ENCODE data around the gene CCL19.

The CCL19 gene

DNA sequence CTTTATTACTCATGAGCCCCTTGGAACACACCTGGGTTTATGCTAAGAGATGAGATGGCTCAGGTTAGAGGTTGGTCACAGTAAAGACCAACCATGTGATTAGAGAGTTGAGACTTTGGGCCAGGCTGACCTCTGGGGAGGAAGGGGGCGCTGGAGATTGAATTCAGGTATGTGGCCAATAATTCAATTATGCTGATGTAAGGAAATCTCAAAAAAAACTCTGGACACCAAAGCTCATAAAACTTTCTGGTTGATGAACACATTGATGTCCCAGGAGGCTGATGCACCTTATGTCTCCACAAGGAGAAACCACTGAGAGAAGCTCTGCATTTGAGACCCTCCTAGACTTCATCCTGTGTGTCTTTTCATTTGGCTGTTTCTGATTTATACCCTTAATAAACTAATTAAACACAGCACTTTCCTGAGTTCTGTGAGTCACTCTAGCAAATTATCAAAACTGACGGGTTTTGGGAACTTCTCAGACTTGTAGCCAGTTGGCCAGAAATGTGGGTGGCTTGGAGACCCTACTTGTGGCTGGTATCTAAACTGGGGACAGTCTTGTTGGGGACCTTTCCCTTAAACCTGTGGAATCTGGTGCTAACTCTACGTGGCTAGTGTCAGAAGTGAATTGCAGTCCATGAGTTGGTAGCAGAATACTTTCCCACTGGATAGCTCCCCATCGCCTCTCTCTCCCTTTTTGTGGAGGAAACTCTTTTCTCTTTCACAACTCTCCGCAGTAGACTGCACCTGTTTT lies 21.1 kb downstream of the CCL19 start:
- DNase-seq, result no peak
- intact Hi-C loops (cut with DNase I), result no loop called here

DNA sequence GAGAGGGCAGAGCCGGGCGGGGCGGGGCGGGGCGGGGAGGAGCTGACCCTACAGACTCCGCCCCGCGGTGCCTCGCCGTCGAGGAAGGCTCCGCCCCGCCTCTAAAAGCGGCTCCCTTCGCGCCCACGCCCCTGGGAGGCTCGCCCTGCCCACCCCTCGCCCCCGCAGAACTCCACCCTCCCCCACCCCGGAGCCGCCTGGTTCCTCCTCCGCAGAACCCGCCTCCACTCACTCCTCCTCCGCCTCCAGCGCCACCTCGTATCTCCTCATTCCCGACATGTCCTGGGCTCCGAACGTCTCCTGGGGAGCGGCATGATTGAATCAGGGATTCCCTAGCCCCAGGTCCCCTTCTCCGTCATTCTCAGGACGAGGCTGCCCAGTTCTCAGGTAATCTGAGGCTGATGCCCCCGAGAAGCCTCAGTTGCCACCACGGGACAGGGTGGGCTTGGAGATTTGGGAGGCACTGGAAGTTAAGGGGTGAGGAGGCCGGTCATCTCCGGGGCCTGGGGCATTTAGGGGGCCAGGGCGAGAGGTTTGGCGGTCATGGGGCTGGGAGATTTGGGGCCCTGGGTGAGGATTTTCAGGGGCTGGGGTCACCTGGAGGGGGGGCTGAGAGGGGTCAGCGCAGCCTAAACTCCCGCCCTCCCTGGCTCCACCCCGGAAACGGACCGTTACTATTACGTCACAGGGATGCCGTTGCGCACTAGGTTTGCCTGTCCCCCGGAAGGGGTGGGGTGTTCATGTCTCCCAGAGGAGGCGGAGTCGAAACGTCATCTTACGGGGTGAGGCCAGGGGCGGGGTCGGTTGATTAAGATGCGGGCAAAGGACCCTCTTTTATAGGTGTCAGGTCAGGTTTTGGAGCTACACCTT lies 25.5 kb downstream of the CCL19 start:
- DNase-seq, result peak; percentile 91 to 98 (median 96)
- intact Hi-C loops (cut with DNase I), result no loop called here

GRCh38 chr9:34665067-34665380 lies 26.1 kb downstream of the CCL19 start:
- no peak for DNase-seq
- intact Hi-C loops (cut with DNase I), result no loop called here

GRCh38 chr9:34664281-34665066 lies 26.6 kb downstream of the CCL19 start:
- DNase-seq, result peak; percentile 63 to 93 (median 81)
- intact Hi-C loops (cut with DNase I), result loop anchor here (5.0 kb wide), 1 partner anchor 38 kb away; no protein-coding TSS in a partner anchor

DNA sequence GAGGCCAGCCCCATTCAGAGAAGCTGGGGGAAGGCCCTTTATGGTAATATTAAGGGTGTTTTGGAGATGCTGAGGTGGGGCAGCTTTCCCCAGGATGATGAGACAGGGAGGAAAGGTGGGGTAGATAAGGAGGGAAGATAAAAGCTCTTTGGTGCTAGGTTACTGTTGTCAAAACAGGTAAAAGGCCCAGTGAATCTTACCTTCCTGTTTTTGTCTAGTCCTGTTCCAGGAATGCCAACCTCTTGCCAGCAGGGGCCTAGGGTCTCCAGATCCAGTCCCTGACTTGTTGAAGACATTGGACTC lies 27.8 kb downstream of the CCL19 start:
- intact Hi-C loops (cut with DNase I), result loop anchor here (5.0 kb wide), 1 partner anchor 39 kb away; no protein-coding TSS in a partner anchor
- no peak for DNase-seq

GRCh38 chr9:34662526-34663302 lies 28.4 kb downstream of the CCL19 start, which contains the start of gene CCL27:
TSS of gene CCL27 (minus strand) at chr9:34662657. CDS start at chr9:34662633, 24 bp downstream.
- DNase-seq, result no peak
- intact Hi-C loops (cut with DNase I), result loop anchor here (5.0 kb wide), 1 partner anchor 40 kb away; no protein-coding TSS in a partner anchor

DNA sequence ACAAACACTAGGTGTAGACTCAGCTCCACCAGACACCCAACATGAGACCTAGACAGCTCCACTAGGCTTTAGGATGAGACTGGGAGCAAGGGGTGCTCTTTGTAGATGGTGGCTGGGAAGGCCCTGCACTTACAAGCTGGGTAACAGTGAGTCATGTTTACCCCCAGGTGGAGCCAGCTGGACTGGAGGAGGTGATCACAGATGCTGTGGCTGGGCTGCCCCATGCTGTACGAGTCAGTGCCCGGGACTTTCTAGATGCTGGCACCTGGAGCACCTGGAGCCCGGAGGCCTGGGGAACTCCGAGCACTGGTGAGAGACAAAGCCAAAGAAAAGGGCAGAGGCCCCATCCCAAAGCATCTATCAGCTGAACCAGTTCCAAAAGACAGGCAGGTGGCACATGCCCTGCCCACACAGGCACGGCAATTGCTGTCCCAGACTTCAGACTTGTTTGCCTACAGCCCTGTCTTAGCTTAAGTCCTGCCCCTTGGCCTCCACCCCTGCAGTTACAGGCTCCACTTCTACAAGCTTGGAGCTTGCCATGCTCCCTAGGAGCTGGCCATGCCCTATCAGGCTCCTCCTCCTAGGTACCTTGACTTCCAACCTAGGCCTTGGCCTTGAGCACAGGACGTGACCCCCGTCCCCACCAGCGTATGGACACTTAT lies 31.4 kb downstream of the CCL19 start:
- intact Hi-C loops (cut with DNase I), result loop anchor here (5.0 kb wide), 1 partner anchor 43 kb away; no protein-coding TSS in a partner anchor
- no peak for DNase-seq

DNA sequence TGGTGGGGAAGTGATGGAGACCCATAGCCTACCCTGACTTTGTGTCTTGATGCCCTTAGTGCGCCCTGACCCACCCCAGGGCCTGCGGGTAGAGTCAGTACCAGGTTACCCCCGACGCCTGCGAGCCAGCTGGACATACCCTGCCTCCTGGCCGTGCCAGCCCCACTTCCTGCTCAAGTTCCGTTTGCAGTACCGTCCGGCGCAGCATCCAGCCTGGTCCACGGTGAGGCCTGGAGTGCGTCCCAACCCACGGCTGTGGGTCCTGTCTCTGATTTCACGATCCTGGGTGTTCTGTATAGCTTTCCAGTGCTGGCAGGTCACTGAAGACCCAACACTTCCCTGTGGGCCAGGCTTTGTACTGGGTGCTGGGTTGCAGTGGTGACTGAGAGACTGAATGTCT lies 32.6 kb downstream of the CCL19 start:
- intact Hi-C loops (cut with DNase I), result no loop called here
- no peak for DNase-seq

DNA sequence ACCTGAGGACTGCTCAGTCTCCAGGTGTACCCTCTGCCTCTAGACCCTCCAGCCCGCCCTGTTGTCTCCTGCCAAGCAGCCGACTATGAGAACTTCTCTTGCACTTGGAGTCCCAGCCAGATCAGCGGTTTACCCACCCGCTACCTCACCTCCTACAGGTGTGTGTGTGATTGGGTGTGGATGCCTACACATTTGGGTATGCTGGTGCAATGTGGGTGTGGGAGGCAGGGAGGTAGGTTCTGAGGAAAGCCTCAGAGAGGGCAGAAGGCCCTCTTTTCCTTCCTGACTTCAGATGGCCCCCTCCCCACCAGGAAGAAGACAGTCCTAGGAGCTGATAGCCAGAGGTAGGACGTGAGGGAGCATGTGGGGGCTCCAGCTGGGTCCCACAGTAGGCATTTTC lies 34.1 kb downstream of the CCL19 start:
- intact Hi-C loops (cut with DNase I), result no loop called here
- peak in 19 of 42 donors; percentile 19 to 79 (median 51) for DNase-seq

DNA sequence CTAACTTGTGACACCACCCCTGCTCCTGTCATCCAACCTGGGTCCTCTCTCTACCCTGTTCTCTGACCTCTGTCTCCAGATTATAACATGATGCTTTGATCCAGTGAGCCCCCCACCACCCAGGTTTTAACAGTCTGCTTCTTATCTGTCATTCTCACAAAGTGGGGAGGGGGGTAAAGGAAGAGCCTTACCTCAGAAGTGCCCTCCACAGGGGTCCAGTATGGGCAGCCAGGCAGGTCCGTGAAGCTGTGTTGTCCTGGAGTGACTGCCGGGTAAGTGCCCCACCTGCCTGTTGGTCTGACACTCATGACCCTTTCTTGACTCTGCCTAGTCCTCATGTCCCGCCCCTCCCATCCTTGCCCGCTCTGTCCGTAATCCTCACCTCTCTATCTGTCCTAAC lies 35.7 kb downstream of the CCL19 start:
- intact Hi-C loops (cut with DNase I), result no loop called here
- DNase-seq, result no peak

GRCh38 chr9:34654323-34655051 lies 36.6 kb downstream of the CCL19 start:
- intact Hi-C loops (cut with DNase I), result no loop called here
- peak; percentile 47 to 89 (median 78) for DNase-seq

GRCh38 chr9:34653151-34654072 lies 37.7 kb downstream of the CCL19 start:
- intact Hi-C loops (cut with DNase I), result no loop called here
- peak in 1 of 42 donors; percentile 41 for DNase-seq

DNA sequence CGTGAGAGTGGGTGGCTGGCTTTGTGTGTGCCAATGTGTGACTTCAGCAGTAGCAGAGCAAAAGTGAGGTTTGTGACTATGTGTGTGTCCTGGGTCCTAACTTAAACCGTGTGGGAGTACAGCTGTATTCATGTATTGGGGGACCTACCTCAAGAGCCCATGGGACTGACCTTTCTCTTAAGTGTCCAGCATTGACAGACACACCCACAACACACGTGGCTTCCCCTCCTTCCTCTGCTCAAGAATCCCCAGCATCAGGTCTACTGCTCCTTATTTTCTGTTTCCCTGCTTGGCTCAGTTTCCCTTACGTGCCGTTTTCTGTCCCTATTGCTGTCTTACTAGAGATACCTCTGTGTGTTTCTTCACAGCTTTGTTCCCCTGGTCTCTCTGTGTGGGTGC lies 38.5 kb downstream of the CCL19 start:
- DNase-seq, result no peak

GRCh38 chr9:34651876-34652601 lies 39.0 kb downstream of the CCL19 start, which contains the start of gene IL11RA:
TSS of gene IL11RA (plus strand) at chr9:34652185. CDS start at chr9:34655218, 3,033 bp downstream.
- intact Hi-C loops (cut with DNase I), result no loop called here
- DNase-seq, result peak; percentile 71 to 94 (median 85)

More for the DNA sequence above, 38.5 kb downstream of the CCL19 start:
- intact Hi-C loops (cut with DNase I), result no loop called here

GRCh38 chr9:34651321-34651720 lies 39.8 kb downstream of the CCL19 start:
- peak in 2 of 42 donors; percentile 37 to 40 for DNase-seq
- intact Hi-C loops (cut with DNase I), result no loop called here

GRCh38 chr9:34650816-34651215 lies 40.3 kb downstream of the CCL19 start:
- intact Hi-C loops (cut with DNase I), result no loop called here
- DNase-seq, result peak in 20 of 42 donors; percentile 31 to 68 (median 46)

All from head of caudate nucleus (tissue), 42 donors.